Neural cell (in vitro differentiated cells): ENCODE data around the gene ANGPT4.

Experiments
- CTCF ChIP-seq: fragments of 450-650 bp; IDR thresholded peaks from 2 replicates; pipeline ENCODE4 v1.5.1; 2014; ENCODE audit warnings: antibody characterized with exemption, mild to moderate bottlenecking, moderate library complexity; ENCODE audit not compliant: poor library complexity, severe bottlenecking
- EP300 ChIP-seq: fragments of 450-650 bp; conservative IDR thresholded peaks from 2 replicates; pipeline ENCODE4 v1.6.1; 2014; ENCODE audit warnings: antibody characterized with exemption, mild to moderate bottlenecking, moderate library complexity; ENCODE audit not compliant: poor library complexity, severe bottlenecking
- EZH2 ChIP-seq: fragments of 200-600, 300-800 bp; shearing (Covaris generic), sonication (generic); IDR thresholded peaks from 2 replicates; pipeline ENCODE4 v1.6.1; 2014; ENCODE audit warnings: antibody characterized with exemption, low read length, borderline replicate concordance, mild to moderate bottlenecking; ENCODE audit not compliant: insufficient read depth, poor library complexity, severe bottlenecking
- MXI1 ChIP-seq: fragments of 450-650 bp; conservative IDR thresholded peaks from 2 replicates; pipeline ENCODE4 v1.6.1; 2014; ENCODE audit warnings: antibody characterized with exemption, mild to moderate bottlenecking; ENCODE audit not compliant: poor library complexity, severe bottlenecking
- POLR2AphosphoS5 ChIP-seq: IDR thresholded peaks from 2 replicates; pipeline ENCODE4 v1.6.1; 2012
- TAF1 ChIP-seq: IDR thresholded peaks from 2 replicates; pipeline ENCODE4 v1.6.1; 2012; ENCODE audit warnings: low read depth
- TF ChIP-seq, protein P1 (sequence below): IDR thresholded peaks from 2 replicates; pipeline ENCODE4 v1.6.1; 2012; ENCODE audit warnings: borderline replicate concordance

DNA sequence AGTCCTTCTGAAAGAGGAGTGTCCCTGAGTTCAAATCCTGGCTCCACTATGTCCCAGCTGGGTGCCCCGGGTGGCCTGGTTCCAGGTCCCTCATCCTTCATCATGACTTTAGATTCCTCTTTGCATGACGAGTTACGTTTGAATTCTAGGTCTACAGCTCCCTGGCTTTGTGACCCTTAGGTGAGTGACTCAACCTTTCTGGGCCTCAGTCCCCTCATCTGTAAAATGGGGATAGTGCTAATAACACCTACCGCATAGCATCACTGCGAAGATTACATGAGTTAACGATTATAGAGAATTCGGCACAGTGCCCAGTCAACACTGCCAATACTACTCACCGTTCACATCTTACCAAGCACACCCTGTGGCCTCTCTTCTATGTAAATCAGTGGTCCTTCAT is 46.5 kb upstream of the ANGPT4 start:
- TF ChIP-seq MXI1 (no peak), CTCF (no peak), POLR2AphosphoS5 (no peak), EP300 (no peak), TAF1 (no peak), EZH2 (no peak)
- TF ChIP-seq, protein P1, sequence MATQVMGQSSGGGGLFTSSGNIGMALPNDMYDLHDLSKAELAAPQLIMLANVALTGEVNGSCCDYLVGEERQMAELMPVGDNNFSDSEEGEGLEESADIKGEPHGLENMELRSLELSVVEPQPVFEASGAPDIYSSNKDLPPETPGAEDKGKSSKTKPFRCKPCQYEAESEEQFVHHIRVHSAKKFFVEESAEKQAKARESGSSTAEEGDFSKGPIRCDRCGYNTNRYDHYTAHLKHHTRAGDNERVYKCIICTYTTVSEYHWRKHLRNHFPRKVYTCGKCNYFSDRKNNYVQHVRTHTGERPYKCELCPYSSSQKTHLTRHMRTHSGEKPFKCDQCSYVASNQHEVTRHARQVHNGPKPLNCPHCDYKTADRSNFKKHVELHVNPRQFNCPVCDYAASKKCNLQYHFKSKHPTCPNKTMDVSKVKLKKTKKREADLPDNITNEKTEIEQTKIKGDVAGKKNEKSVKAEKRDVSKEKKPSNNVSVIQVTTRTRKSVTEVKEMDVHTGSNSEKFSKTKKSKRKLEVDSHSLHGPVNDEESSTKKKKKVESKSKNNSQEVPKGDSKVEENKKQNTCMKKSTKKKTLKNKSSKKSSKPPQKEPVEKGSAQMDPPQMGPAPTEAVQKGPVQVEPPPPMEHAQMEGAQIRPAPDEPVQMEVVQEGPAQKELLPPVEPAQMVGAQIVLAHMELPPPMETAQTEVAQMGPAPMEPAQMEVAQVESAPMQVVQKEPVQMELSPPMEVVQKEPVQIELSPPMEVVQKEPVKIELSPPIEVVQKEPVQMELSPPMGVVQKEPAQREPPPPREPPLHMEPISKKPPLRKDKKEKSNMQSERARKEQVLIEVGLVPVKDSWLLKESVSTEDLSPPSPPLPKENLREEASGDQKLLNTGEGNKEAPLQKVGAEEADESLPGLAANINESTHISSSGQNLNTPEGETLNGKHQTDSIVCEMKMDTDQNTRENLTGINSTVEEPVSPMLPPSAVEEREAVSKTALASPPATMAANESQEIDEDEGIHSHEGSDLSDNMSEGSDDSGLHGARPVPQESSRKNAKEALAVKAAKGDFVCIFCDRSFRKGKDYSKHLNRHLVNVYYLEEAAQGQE: no peak
